Adrenal gland (tissue), 12 donors: ENCODE measurements around the gene TTC23. TPM values are rescaled to one million over a fixed set of nuclear protein-coding genes. Genes with fewer than 3 reads are reported as not detected.

ENCODE experiments used
- DNase-seq, 7 donors: peaks; one replicate each; pipeline ENCODE4 v3.0.0-alpha.2; 2019 to 2020
- H3K27ac ChIP-seq, 5 donors: fragments of 200-600 bp; sonication (generic) in 4 of 5; 1 replicate in 3 of 5; 2 replicates in 2 of 5; pipeline versions ENCODE4 v1.5.1 to v1.8.0; 2016 to 2020; ENCODE audit warnings: mild to moderate bottlenecking in 1 of 5
- H3K27me3 ChIP-seq: fragments of 200-600 bp; 2 replicates; pipeline ENCODE4 v1.8.0; 2021
- H3K36me3 ChIP-seq, 2 donors: fragments of 200-600 bp; replicated peaks in 1 of 2; 1 replicate in 1 of 2; 2 replicates in 1 of 2; pipeline versions ENCODE4 v1.5.1 to v1.8.0; 2018 to 2022
- H3K4me1 ChIP-seq, 2 donors: fragments of 200-600 bp; replicated peaks in 1 of 2; 1 replicate in 1 of 2; 2 replicates in 1 of 2; pipeline versions ENCODE4 v1.5.1 to v1.8.0; 2018 to 2021
- H3K4me3 ChIP-seq, 4 donors: fragments of 200-600 bp; sonication (generic) in 3 of 4; one replicate each; pipeline ENCODE4 v1.5.1; 2016 to 2018
- H3K9me3 ChIP-seq, 3 donors: fragments of 200-600 bp; sonication (generic) in 1 of 3; replicated peaks in 1 of 3; 1 replicate in 2 of 3; 2 replicates in 1 of 3; pipeline versions ENCODE4 v1.5.1 to v1.8.0; 2016 to 2021
- CTCF ChIP-seq, 6 experiments: fragments of 450-650 bp in 4 of 6; fragments of 200-600 bp in 2 of 6; sonication (generic) in 1 of 6; IDR thresholded peaks; 1 replicate in 5 of 6; 2 replicates in 1 of 6; pipeline versions ENCODE4 v1.5.1 to v1.8.0; 2016 to 2021; ENCODE audit warnings: antibody characterized with exemption in 6 of 6, mild to moderate bottlenecking in 2 of 6, moderate library complexity in 1 of 6
- POLR2A ChIP-seq, 2 donors: fragments of 450-650 bp; IDR thresholded peaks; one replicate each; pipeline ENCODE4 v1.6.1; 2017; ENCODE audit warnings: antibody characterized with exemption in 2 of 2, mild to moderate bottlenecking in 2 of 2, moderate library complexity in 1 of 2
- WGBS, 4 donors: extraction: QIAGEN DNeasy Blood & Tissue Kit in 2 of 4; methylation state at CpG; one replicate each; pipeline versions ENCODE4 v1.1.5 to v1.1.7; 2013 to 2017; 5-methylcytosine and 5-hydroxymethylcytosine counted together
- intact Hi-C, 2 donors: fragments of 100-400 bp; cut with DNase I; formaldehyde crosslinking; loops; one replicate each; pipeline versions ENCODE4 v1.14.1 to v1.15.0; 2022 to 2023
- polyA plus RNA-seq, 3 donors: library from polyadenylated mRNA; stranded (reverse); fragments of 200-250 nt in 2 of 3; fragments of 350-450 nt in 1 of 3; fragmentation: Illumina TruSeq in 1 of 3; extraction: RNeasy Lipid Tissue Mini Kit (QIAGEN cat#74804) in 1 of 3; gene quantifications; one replicate each; pipeline ENCODE4 v1.2.3, GENCODE V29; 2013 to 2014
- total RNA-seq, 9 donors: library from RNA; depleted of rRNA in 4 of 9; stranded (reverse); fragments of >200 nt in 4 of 9; fragments of 120-200 nt in 1 of 9; fragmentation: NEBNext Ultra II Directional in 1 of 9; extraction: Animal tissue kit (Norgen Biotek cat#: 25700) in 1 of 9; gene quantifications; one replicate each; pipeline versions ENCODE4 v1.1.0 to v1.2.4, GENCODE V29; 2013 to 2023
- donor health status: healthy with polysubstance abuse.
- donor health status: Bipolar disorder and iron deficiency.
- donor health status: DM: yes; HTN: yes; CAD: no.
- donor health status: DM: no; HTN: no; CAD: no.
- donor health status: DM: no; HTN: no; CAD: no.
- donor health status: DM: yes; HTN: yes; CAD: no.

Gene TTC23
- total and polyA plus RNA-seq, 12 donors = 10.9 to 42.0 (median 22.6) TPM

DNA sequence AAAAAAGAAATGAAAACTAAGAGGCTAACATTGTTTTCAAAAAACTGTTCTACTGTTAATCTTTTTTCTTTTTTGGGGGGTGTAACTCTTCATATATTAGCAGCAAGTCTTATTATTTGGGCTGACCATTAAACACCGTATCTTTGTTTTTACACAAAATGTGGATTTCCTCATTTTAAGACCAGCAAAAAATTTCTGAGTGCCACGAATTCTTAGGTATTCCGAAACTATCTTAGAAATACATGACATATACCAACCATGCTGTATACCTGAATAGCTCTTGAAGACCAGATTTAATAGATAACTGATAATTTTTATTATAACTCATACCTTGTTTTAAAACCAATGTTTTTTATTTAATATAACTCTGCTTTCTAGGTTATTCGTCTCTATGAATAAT, 620 bp upstream of the TTC23 start:
- Histone ChIP-seq H3K36me3 (no peaks in the 10 kb centered on the region), H3K27ac (peak overlapping the region; percentile 92 to 96 (median 93)), H3K4me1 (peaks cover 17 to 49% of the 10 kb centered on the region in 2 donors), H3K27me3 (no peaks in the 10 kb centered on the region), H3K4me3 (peak overlapping the region in 1 of 4 donors; percentile 68), H3K9me3 (no peaks in the 10 kb centered on the region)
- no peak for DNase-seq
- no peak for TF ChIP-seq POLR2A (IDR thresholded peaks at IDR 0.05)
- TF ChIP-seq CTCF (IDR thresholded peaks at IDR 0.05) = no peak
- WGBS, 4 donors = 20 to 26% (median 23%) methylated on average over 4 of the region's 4 CpGs
- intact Hi-C loops = no loop called here

DNA sequence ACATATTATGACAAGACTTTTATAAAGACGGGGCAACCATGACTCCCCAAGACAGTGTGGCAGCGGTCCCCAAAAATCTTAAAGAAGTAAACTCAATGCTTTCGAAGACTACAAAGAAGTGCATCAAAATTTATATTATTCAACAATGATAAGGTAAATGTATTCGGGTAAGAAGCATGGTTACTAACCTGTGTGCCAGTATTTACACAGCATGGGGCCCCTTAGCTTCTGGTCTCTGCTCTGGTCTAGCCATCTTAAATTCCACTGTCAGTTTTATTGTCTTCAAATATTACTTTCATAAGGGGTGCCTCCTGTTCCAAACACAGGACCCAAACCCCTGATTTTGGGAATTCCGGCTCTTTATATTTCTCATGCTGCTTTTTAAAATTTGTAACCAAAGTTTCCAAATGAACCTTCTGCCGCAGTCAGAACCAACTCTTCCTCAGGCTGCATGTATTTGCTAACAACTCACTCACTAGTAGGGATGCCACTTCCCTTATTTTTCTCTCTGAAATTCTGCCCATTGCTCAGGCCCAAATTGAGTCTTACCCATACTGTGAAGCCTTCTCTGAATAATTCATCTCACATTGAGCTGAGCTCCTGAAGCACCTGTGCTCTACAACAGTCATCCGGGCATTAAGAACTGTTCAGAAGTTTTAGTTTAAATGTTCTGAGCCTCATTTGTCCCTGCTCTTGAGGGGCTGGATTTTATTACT, 1.2 kb downstream of the TTC23 start:
- H3K4me1 ChIP-seq = peaks cover 17 to 36% of the 10 kb centered on the region in 2 donors

DNA sequence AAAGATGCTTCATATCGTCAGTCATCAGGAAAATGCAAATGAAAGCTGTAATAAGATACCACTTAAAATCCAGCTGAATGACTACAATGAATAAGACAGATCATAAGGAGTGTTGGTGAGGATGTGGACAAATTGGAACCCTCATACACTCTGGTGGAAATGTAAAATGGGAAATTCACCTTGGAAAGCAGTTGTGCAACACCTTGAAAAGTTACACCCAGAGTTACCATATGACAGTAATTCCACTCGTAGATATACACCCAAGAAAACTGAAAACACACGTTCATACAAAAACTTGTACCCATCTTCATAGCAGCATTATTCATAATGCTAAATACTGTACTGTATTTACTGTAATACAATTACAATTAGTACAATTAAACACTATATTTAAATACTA, 2.3 kb downstream of the TTC23 start:
- no peak for TF ChIP-seq CTCF (IDR thresholded peaks at IDR 0.05)
- TF ChIP-seq POLR2A (IDR thresholded peaks at IDR 0.05) = no peak
- Histone ChIP-seq H3K4me3 (no peak overlapping the region), H3K36me3 (no peaks in the 10 kb centered on the region), H3K27me3 (no peaks in the 10 kb centered on the region), H3K9me3 (no peaks in the 10 kb centered on the region), H3K27ac (no peak overlapping the region), H3K4me1 (peaks cover 17 to 29% of the 10 kb centered on the region in 2 donors)
- DNase-seq = no peak
- WGBS, 4 donors = 74 to 83% (median 77%) methylated on average over 3 of the region's 3 CpGs
- intact Hi-C loops = no loop called here

More for the DNA sequence above, 1.2 kb downstream of the TTC23 start:
- H3K9me3 ChIP-seq = no peaks in the 10 kb centered on the region
- no peaks in the 10 kb centered on the region for H3K36me3 ChIP-seq
- H3K27me3 ChIP-seq = no peaks in the 10 kb centered on the region
- intact Hi-C loops = no loop called here
- WGBS, 4 donors = 74 to 80% (median 79%) methylated on average over 7 of the region's 7 CpGs
- DNase-seq = no peak
- TF ChIP-seq CTCF (IDR thresholded peaks at IDR 0.05) (no peak), POLR2A (IDR thresholded peaks at IDR 0.05) (no peak)
- H3K27ac ChIP-seq = no peak overlapping the region
- peak overlapping the region in 1 of 4 donors; percentile 68 for H3K4me3 ChIP-seq

DNA sequence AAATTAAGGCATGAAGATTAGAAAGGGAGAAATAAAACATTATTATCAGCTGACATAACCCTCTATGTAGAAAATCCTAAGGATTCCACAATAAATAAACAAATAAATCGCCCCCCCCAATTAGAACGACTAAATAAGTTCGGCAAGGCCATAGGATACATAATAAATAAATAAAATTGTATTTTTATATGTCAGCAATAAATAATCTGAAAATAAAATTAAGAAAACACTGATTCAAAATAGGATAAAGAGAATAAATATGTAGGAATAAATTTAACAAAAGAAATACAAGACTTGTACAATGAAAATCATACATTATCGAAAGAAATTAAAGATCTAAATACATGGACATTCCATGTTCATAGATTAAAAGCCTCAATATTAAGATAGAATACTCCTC, 5.1 kb downstream of the TTC23 start:
- Histone ChIP-seq H3K27me3 (no peaks in the 10 kb centered on the region), H3K4me1 (peaks cover 10 to 15% of the 10 kb centered on the region in 2 donors), H3K27ac (no peak overlapping the region), H3K36me3 (no peaks in the 10 kb centered on the region), H3K4me3 (no peak overlapping the region), H3K9me3 (no peaks in the 10 kb centered on the region)
- DNase-seq = no peak
- TF ChIP-seq POLR2A (IDR thresholded peaks at IDR 0.05) = no peak
- WGBS, 4 donors = 90 to 97% (median 95%) methylated on average over 4 of the region's 4 CpGs
- intact Hi-C loops = no loop called here

DNA sequence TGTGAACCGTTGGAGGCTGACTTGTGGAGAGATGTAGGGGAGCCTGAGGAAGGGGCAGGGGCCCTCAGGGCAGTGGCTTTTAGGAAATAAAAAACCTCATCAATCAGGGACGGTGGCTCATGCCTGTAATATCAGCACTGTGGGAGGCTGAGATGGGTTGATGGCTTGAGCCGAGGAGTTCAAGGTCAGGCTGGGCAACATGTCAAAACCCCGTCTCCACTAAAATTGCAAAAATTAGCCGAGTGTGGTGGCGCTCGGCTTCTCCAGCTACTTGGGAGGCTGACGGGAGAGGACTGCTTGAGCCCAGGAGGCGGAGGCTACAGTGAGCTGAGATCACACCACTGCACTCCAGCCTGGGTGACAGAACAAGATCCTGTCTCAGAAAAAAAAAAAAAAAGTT, 7.6 kb downstream of the TTC23 start:
- peak in 5 of 7 donors; percentile 24 to 61 (median 45) for DNase-seq
- intact Hi-C loops = no loop called here
- TF ChIP-seq CTCF (IDR thresholded peaks at IDR 0.05) = no peak
- no peak for TF ChIP-seq POLR2A (IDR thresholded peaks at IDR 0.05)
- Histone ChIP-seq H3K4me1 (no peaks in the 10 kb centered on the region), H3K27ac (no peak overlapping the region), H3K4me3 (no peak overlapping the region), H3K9me3 (no peaks in the 10 kb centered on the region), H3K36me3 (peaks cover 0 to 4% of the 10 kb centered on the region in 2 donors), H3K27me3 (no peaks in the 10 kb centered on the region)
- WGBS, 4 donors = 32 to 73% (median 56%) methylated on average over 9 of the region's 9 CpGs
